ENCODE results near the gene TM4SF18. TPM values are rescaled to one million over a fixed set of nuclear protein-coding genes. Genes with fewer than 3 reads are reported as not detected.

Gene TM4SF18
- total RNA-seq, 1 donor from 2014 or later: 0.76 TPM

- no peak for ATAC-seq
Measured at GRCh38 chr3:149280671-149281349, 52.6 kb downstream of the TM4SF18 start.

- no peak for ATAC-seq
Measured at GRCh38 chr3:149278911-149279310, 54.5 kb downstream of the TM4SF18 start.

GRCh38 chr3:149277331-149277813, 56.1 kb downstream of the TM4SF18 start:
- ATAC-seq: peak; percentile 50

- no peak for ATAC-seq
Measured at GRCh38 chr3:149276619-149277018, 56.8 kb downstream of the TM4SF18 start.

GRCh38 chr3:149274220-149274619, 59.2 kb downstream of the TM4SF18 start:
- no peak for ATAC-seq

- peak; percentile 89 for ATAC-seq
Measured at GRCh38 chr3:149273096-149273751, 60.2 kb downstream of the TM4SF18 start.

- no peak for ATAC-seq
Measured at GRCh38 chr3:149271669-149272068, 61.8 kb downstream of the TM4SF18 start.

GRCh38 chr3:149270180-149270579, 63.3 kb downstream of the TM4SF18 start:
- no peak for ATAC-seq

- ATAC-seq: no peak
Measured at GRCh38 chr3:149269687-149270086, 63.7 kb downstream of the TM4SF18 start.

Other genes with a start within 250 kb of the TM4SF18 start
- 8.2 TPM for gene HLTF, start 247.1 kb downstream of the TM4SF18 start, total RNA-seq
- 6.1 TPM for gene HPS3, start 204.0 kb downstream of the TM4SF18 start, total RNA-seq
- 4.5 TPM for gene CP, start 111.8 kb downstream of the TM4SF18 start, total RNA-seq
- 125 TPM for gene TM4SF1, start 44.0 kb upstream of the TM4SF18 start, total RNA-seq
- not detected for gene TM4SF4, start 141.1 kb upstream of the TM4SF18 start, total RNA-seq